ENCODE data around the gene DOCK8.

DNA sequence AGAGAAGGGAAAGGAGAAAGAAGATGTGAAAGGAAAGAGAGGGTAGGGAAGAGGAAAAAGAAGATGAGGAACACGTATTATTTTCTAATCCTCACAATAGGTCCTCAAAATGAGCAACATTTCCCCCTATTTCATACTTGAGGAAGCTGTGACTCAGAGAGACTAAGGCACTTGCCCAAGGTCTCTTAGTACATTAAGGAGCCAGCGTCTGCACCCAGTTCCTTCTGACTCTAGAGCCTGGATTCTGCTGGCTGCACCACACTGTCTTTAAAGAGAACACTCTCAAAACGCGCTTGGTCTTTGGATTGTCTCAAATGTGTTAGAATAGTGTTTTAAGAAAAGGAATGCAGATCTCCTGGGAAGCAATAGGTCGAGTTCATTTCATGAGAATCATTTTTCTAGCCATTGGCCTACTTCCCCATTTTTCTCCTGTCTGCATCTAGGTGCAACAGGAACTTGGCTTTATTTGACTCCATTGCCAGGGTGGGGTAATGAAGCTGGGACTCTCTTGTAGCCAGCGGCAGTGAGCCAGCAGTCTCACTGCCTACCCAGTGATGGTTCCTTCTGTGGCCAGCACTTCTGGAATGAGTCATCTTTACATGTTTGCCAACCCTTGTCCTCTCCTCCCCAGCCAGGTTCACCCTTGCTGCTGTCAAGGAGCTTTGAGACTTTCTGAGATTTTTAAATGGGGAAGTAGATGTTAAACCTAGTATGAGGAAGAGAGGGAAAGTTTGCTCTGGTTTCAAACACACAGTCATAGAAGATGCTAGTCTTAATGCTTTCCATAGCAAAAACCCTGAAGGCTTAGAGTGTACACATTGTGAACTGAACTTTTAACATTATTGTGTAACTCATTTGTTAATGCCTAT lies 82.7 kb downstream of the DOCK8 start:
- TF ChIP-seq, protein P1, sequence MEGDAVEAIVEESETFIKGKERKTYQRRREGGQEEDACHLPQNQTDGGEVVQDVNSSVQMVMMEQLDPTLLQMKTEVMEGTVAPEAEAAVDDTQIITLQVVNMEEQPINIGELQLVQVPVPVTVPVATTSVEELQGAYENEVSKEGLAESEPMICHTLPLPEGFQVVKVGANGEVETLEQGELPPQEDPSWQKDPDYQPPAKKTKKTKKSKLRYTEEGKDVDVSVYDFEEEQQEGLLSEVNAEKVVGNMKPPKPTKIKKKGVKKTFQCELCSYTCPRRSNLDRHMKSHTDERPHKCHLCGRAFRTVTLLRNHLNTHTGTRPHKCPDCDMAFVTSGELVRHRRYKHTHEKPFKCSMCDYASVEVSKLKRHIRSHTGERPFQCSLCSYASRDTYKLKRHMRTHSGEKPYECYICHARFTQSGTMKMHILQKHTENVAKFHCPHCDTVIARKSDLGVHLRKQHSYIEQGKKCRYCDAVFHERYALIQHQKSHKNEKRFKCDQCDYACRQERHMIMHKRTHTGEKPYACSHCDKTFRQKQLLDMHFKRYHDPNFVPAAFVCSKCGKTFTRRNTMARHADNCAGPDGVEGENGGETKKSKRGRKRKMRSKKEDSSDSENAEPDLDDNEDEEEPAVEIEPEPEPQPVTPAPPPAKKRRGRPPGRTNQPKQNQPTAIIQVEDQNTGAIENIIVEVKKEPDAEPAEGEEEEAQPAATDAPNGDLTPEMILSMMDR (IDR thresholded peaks at IDR 0.05) = no peak
- no peak for TF ChIP-seq EZH2 (IDR thresholded peaks at IDR 0.05)

Measured in neural progenitor cell (in vitro differentiated cells).